Activated CD8-positive, alpha-beta memory T cell treated with anti-CD3 and anti-CD28 coated beads for 4 hours (primary cell): ENCODE results near the gene FYN.

Experiments used
- DNase-seq, 2 donors: peaks; one replicate each; pipeline ENCODE4 v3.0.0-alpha.2; 2020; ENCODE audit warnings: low read depth in 2 of 2

The FYN gene

GRCh38 chr6:111725446-111726112, 147.7 kb downstream of the FYN start:
- DNase-seq, result no peak

GRCh38 chr6:111724505-111724904, 148.7 kb downstream of the FYN start:
- no peak for DNase-seq

- no peak for DNase-seq
These were observed 149.2 kb downstream of the FYN start for GRCh38 chr6:111724039-111724438.

GRCh38 chr6:111723412-111723970, 149.8 kb downstream of the FYN start:
- DNase-seq, result no peak

GRCh38 chr6:111722179-111722731, 151.0 kb downstream of the FYN start:
- no peak for DNase-seq

- no peak for DNase-seq
These were observed 151.5 kb downstream of the FYN start for GRCh38 chr6:111721753-111722154.

GRCh38 chr6:111720931-111721496, 152.2 kb downstream of the FYN start:
- DNase-seq, result no peak

GRCh38 chr6:111718990-111719389, 154.3 kb downstream of the FYN start:
- no peak for DNase-seq

- no peak for DNase-seq
These were observed 154.9 kb downstream of the FYN start for GRCh38 chr6:111718326-111718725.

GRCh38 chr6:111717621-111718020, 155.6 kb downstream of the FYN start:
- no peak for DNase-seq

GRCh38 chr6:111716325-111716724, 156.9 kb downstream of the FYN start:
- no peak for DNase-seq

GRCh38 chr6:111715321-111715720, 157.9 kb downstream of the FYN start:
- no peak for DNase-seq

GRCh38 chr6:111714416-111715270, 158.6 kb downstream of the FYN start:
- no peak for DNase-seq

GRCh38 chr6:111713811-111714210, 159.4 kb downstream of the FYN start:
- no peak for DNase-seq

- no peak for DNase-seq
These were observed 160.0 kb downstream of the FYN start for GRCh38 chr6:111713236-111713635.

- DNase-seq, result no peak
These were observed 161.1 kb downstream of the FYN start for GRCh38 chr6:111711984-111712752.

- DNase-seq, result no peak
These were observed 161.8 kb downstream of the FYN start for GRCh38 chr6:111711476-111711875.

- no peak for DNase-seq
These were observed 162.3 kb downstream of the FYN start for GRCh38 chr6:111710911-111711310.

GRCh38 chr6:111710439-111710838, 162.8 kb downstream of the FYN start:
- no peak for DNase-seq

GRCh38 chr6:111709615-111710398, 163.4 kb downstream of the FYN start:
- DNase-seq, result no peak

- no peak for DNase-seq
These were observed 164.1 kb downstream of the FYN start for GRCh38 chr6:111709201-111709600.
